ENCODE results near the gene EAPP.
A peak's percentile ranks its signal among the peaks of the same experiment; 100 is the strongest.
"Not testable (repeated sequence)": the region's sequence is repeated elsewhere in the genome, so short reads cannot be mapped to it uniquely, and the experiment has no call there.

EAPP gene, protein sequence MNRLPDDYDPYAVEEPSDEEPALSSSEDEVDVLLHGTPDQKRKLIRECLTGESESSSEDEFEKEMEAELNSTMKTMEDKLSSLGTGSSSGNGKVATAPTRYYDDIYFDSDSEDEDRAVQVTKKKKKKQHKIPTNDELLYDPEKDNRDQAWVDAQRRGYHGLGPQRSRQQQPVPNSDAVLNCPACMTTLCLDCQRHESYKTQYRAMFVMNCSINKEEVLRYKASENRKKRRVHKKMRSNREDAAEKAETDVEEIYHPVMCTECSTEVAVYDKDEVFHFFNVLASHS

GRCh38 chr14:34539407-34540180, at the start of gene EAPP:
Gene EAPP, minus strand, starts transcription at chr14:34539701. Its CDS starts 73 bp downstream, at chr14:34539628.
- FAIRE-seq, result no peak
- DNase-seq (ENCODE audit: low spot score), result peak; percentile 96

DNA sequence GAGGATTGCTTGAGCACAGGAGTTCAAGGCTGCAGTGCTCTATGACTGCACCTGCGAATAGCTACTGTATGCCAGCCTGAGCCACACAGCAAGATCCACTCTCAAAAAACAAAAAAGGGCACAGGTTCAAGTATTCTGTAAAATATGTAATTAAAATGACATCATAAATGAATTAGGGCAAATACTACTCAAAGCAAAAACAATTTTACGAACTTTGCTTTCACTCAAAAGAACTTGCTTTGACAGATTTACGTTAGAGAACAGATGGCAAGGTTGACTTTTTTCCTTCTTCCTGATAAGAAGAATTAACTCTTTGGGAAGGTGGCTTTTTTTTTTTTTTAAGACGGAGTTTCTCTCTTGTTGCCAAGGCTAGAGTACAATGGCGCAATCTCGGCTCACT, 44.0 kb upstream of the EAPP start:
- DNase-seq (ENCODE audit: low spot score), result no peak
- FAIRE-seq, result no peak

GRCh38 chr14:34582117-34582680, 42.7 kb upstream of the EAPP start:
- no peak for FAIRE-seq
- DNase-seq (ENCODE audit: low spot score), result no peak

GRCh38 chr14:34580381-34580780, 40.9 kb upstream of the EAPP start:
- DNase-seq (ENCODE audit: low spot score) (no peak), FAIRE-seq (no peak)

DNA sequence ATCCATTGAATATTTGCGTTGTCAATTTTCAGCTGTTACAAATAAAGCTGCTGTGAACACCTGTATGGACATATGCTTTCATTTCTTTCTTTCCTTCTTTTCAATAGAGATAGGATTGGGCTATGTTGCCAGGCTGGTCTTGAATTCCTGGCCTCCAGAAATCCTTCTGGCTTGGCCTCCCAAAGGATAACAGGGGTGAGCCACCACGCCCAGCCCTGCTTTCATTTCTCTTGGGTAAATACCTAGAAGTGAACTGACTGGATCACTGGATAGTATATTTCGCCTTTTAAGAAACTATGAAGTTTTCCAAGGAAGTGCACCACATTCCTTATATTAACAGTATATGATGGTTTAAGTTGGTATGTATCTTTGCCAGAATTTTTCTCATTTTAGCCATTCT, 32.3 kb upstream of the EAPP start:
- FAIRE-seq, result no peak
- DNase-seq (ENCODE audit: low spot score), result no peak

GRCh38 chr14:34569750-34570149, 30.2 kb upstream of the EAPP start:
- DNase-seq (ENCODE audit: low spot score) (no peak), FAIRE-seq (no peak)

DNA sequence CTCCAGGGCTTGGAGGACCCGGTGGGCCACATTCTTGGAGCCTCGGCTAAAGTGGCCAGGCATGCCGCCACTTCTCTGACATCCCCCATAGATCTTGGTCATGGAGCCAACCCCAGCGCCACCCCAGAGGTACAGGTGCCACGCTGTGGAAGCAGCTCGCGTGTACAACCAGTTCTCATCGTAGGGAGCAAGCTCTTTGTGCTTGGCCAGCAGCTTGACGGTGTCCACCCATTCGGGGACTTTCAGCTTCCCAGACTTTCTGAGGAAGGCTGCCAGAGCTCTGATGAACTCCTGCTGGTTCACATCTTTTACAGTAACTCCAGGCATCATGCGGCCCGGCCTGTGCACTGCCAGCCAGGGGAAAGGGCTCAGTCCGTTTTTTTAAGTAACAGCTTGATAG, 29.3 kb upstream of the EAPP start:
- DNase-seq (ENCODE audit: low spot score) (no peak), FAIRE-seq (no peak)

GRCh38 chr14:34562776-34563150, 23.3 kb upstream of the EAPP start:
- no peak for DNase-seq (ENCODE audit: low spot score)
- no peak for FAIRE-seq

- DNase-seq (ENCODE audit: low spot score); FAIRE-seq: not testable (repeated sequence)
Observed at GRCh38 chr14:34562037-34562775, 22.7 kb upstream of the EAPP start.

GRCh38 chr14:34556498-34556829, 17.0 kb upstream of the EAPP start:
- not testable (repeated sequence) for DNase-seq (ENCODE audit: low spot score); FAIRE-seq

DNA sequence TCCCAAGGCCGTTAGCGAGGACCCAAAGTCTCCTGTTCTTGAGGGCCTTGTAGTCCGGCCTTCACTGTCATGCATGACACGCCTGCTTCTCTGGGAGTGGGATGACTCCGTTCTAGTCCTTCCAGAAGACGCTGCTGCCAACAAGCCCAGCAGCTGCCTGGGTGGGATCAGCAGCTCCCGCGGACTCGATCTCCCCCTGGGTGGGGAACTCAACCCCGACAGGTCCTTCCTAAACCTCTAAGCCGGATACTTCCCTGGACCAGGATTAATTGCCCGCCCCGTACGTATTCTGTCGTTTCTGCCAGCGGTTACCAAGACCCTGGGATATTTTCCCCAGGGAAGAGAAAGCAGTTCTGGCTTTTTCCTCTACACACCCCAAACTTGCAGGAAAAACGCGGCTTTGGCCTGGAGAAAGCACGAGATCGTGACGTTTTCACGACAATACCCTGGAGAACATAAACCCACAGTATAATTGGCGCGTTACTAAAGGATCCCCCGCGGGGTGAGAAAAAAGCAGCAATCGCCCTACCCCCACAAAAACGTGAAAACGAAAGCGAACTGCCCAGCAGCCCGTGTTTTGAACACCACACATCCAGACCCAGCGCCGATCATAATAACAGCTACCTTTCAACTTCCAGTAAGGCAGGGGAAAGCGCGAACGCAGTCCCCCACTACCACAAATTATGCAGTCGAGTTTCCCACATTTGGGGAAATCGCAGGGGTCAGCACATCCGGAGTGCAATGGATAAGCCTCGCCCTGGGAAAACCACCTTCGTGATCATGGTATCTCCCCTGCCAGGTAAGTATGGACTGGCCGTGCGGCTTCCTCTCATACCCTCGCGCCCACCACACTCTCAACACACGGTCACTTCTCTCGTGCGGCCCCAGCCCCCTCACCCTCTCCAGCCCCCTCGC, 16.3 kb upstream of the EAPP start:
- not testable (repeated sequence) for DNase-seq (ENCODE audit: low spot score)
- peak; percentile 9 for FAIRE-seq

- DNase-seq (ENCODE audit: low spot score) (peak; percentile 27), FAIRE-seq (no peak)
Observed at GRCh38 chr14:34554540-34555250, 15.2 kb upstream of the EAPP start.

GRCh38 chr14:34549276-34549966, 9.9 kb upstream of the EAPP start:
- not testable (repeated sequence) for FAIRE-seq; DNase-seq (ENCODE audit: low spot score)

GRCh38 chr14:34548472-34548981, 9.0 kb upstream of the EAPP start:
- no peak for DNase-seq (ENCODE audit: low spot score)
- FAIRE-seq, result no peak

DNA sequence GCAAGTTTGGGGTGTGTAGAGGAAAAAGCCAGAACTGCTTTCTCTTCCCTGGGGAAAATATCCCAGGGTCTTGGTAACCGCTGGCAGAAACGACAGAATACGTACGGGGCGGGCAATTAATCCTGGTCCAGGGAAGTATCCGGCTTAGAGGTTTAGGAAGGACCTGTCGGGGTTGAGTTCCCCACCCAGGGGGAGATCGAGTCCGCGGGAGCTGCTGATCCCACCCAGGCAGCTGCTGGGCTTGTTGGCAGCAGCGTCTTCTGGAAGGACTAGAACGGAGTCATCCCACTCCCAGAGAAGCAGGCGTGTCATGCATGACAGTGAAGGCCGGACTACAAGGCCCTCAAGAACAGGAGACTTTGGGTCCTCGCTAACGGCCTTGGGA, 7.6 kb upstream of the EAPP start:
- FAIRE-seq, result peak; percentile 30
- not testable (repeated sequence) for DNase-seq (ENCODE audit: low spot score)

DNA sequence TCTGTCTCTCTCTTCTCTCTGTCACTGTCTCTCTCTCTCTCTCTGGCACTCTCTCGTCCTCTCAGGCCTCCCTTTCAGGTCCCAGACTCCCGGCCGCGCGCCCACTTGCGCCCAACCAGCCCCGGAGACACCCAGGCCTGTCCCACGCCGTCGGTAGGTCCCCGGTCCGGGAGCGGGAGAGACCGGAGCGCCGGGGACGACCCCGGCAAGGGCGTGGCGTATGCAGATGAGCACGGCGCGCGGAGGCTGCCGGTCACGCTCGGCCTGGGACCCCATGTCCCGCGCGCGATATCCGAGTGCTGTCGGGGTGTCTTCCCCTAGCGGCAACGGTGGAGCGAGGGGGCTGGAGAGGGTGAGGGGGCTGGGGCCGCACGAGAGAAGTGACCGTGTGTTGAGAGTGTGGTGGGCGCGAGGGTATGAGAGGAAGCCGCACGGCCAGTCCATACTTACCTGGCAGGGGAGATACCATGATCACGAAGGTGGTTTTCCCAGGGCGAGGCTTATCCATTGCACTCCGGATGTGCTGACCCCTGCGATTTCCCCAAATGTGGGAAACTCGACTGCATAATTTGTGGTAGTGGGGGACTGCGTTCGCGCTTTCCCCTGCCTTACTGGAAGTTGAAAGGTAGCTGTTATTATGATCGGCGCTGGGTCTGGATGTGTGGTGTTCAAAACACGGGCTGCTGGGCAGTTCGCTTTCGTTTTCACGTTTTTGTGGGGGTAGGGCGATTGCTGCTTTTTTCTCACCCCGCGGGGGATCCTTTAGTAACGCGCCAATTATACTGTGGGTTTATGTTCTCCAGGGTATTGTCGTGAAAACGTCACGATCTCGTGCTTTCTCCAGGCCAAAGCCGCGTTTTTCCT, 7.0 kb upstream of the EAPP start:
- FAIRE-seq, result peak; percentile 17

DNA sequence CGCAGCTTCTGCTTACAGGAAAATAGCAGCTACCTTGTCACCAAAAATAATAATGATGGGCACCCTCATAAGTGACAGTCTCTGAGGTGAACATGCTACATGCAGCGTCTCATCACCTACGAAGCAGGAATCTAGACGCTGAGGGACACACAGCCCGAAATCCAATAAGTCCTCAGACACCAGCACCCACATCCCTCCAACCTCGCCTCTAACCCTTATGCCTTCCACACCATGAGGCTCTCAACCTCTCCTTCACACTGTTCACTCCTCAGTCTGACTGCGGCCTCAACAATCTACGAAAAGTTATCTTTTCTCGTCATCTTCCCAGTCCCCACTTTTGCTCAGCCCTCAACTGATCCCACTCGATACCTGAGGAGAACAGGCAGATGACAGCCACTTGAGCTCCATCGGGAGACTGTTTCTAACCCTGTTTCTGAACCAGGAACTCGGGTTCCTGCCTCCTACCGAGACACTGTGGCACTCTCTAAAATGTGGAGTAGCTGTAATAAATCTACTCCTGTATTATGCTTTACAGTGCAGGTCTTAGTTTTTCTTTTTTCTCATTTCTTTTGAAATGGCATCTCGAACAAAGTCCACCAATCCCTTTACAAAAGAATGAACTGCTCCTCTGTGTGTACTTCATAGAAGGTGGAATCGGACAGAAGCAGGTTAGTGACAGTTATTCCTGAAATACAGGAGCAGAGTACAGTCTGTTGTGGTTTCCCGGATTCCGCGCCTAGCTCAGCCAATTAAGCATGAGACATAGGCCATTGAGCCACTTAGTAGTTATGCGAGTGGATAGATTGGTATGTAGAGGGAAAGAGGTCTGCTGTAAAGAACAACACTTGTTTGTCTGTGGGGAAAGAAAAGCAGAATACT, 919 bp upstream of the EAPP start:
- DNase-seq (ENCODE audit: low spot score); FAIRE-seq: not testable (repeated sequence)

More for the DNA sequence above, 7.0 kb upstream of the EAPP start:
- DNase-seq (ENCODE audit: low spot score), result not testable (repeated sequence)
